Sigmoid colon (tissue), 7 donors: ENCODE measurements around the gene PCBP3. TPM values are rescaled to one million over a fixed set of nuclear protein-coding genes. Genes with fewer than 3 reads are reported as not detected.

ENCODE experiments used
- DNase-seq: peaks from one replicate; pipeline ENCODE4 v3.0.0-alpha.2; 2019
- H3K27ac ChIP-seq, 4 donors: fragments of 200-600 bp; sonication (generic); one replicate each; pipeline ENCODE4 v1.5.1; 2016 to 2019; ENCODE audit warnings: mild to moderate bottlenecking in 1 of 4
- H3K27me3 ChIP-seq, 3 donors: fragments of 200-600 bp; sonication (generic); one replicate each; pipeline ENCODE4 v1.5.1; 2019; ENCODE audit warnings: mild to moderate bottlenecking in 1 of 3
- H3K36me3 ChIP-seq, 4 donors: fragments of 200-600 bp; sonication (generic); one replicate each; pipeline ENCODE4 v1.5.1; 2016 to 2019
- H3K4me1 ChIP-seq, 4 donors: fragments of 200-600 bp; sonication (generic); one replicate each; pipeline ENCODE4 v1.5.1; 2017 to 2019
- H3K4me3 ChIP-seq, 4 donors: fragments of 200-600 bp; sonication (generic); one replicate each; pipeline ENCODE4 v1.5.1; 2017 to 2019; ENCODE audit warnings: mild to moderate bottlenecking in 2 of 4, moderate library complexity in 1 of 4
- H3K9me3 ChIP-seq, 4 donors: fragments of 200-600 bp in 3 of 4; sonication (generic) in 3 of 4; one replicate each; pipeline versions ENCODE4 v1.5.1 to v1.6.1; 2013 to 2019
- EP300 ChIP-seq, 4 donors: sonication (generic); formaldehyde crosslinking; IDR thresholded peaks; one replicate each; pipeline ENCODE4 v1.6.1; 2017; ENCODE audit warnings: antibody characterized with exemption in 4 of 4
- POLR2A ChIP-seq, 2 donors: fragments of 450-650 bp; IDR thresholded peaks; one replicate each; pipeline ENCODE4 v1.6.1; 2016; ENCODE audit warnings: antibody characterized with exemption in 2 of 2, mild to moderate bottlenecking in 2 of 2, moderate library complexity in 2 of 2
- POLR2AphosphoS5 ChIP-seq, 4 donors: sonication (generic); formaldehyde crosslinking; IDR thresholded peaks; one replicate each; pipeline ENCODE4 v1.6.1; 2017; ENCODE audit warnings: antibody characterized with exemption in 4 of 4
- WGBS, 2 donors: extraction: QIAGEN DNeasy Blood & Tissue Kit; methylation state at CpG; one replicate each; pipeline ENCODE4 v1.1.7; 2013; 5-methylcytosine and 5-hydroxymethylcytosine counted together
- intact Hi-C: fragments of 100-400 bp; cut with DNase I; formaldehyde crosslinking; loops from one replicate; pipeline ENCODE4 v1.15.1; 2023
- polyA plus RNA-seq, 3 donors: library from polyadenylated mRNA; stranded (reverse); fragments of 200-250 nt; gene quantifications; one replicate each; pipeline ENCODE4 v1.2.3, GENCODE V29; 2013
- total RNA-seq, 4 donors: library from RNA; depleted of rRNA; stranded (reverse); fragments of >200 nt; gene quantifications; one replicate each; pipeline ENCODE4 v1.1.0, GENCODE V29; 2016
- TF ChIP-seq, protein P1 (sequence below), 4 experiments: fragments of 450-650 bp in 3 of 4; fragments of 200-600 bp in 1 of 4; IDR thresholded peaks; one replicate each; pipeline ENCODE4 v1.5.1; 2016 to 2019; ENCODE audit warnings: antibody characterized with exemption in 4 of 4, mild to moderate bottlenecking in 3 of 4, moderate library complexity in 2 of 4
- donor health status: healthy with polysubstance abuse.
- donor health status: Bipolar disorder and iron deficiency.
- donor health status: healthy.

Gene PCBP3
- total and polyA plus RNA-seq, 7 donors: 1.2 to 21.3 (median 8.2) TPM

DNA sequence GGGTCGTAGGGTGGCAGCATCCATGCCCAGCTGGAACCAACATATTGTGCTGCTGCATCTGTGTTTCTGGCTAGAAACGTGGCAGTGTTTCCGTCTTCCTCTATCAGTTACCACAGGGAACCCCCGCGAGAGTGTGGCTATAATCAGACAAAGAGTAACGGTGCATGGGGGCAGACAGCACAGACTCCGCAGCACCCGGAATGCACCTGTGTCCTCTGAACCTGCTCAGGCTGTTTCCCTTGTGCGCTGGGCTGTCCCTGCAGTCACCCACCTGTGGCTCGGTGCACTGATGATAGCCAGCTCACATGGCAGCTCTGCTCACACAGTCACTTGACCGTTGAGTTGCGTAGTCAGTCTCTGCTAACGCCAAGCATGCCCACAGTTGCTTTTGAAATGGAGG is 11.4 kb upstream of the PCBP3 start:
- Histone ChIP-seq H3K27me3 (no peaks in the 10 kb centered on the region), H3K4me1 (no peaks in the 10 kb centered on the region), H3K9me3 (no peaks in the 10 kb centered on the region), H3K36me3 (no peaks in the 10 kb centered on the region), H3K27ac (no peak overlapping the region), H3K4me3 (no peak overlapping the region)
- no peak for DNase-seq
- intact Hi-C loops: no loop called here
- TF ChIP-seq POLR2A (IDR thresholded peaks at IDR 0.05): no peak
- TF ChIP-seq EP300 (IDR thresholded peaks at IDR 0.05): no peak
- TF ChIP-seq, protein P1, sequence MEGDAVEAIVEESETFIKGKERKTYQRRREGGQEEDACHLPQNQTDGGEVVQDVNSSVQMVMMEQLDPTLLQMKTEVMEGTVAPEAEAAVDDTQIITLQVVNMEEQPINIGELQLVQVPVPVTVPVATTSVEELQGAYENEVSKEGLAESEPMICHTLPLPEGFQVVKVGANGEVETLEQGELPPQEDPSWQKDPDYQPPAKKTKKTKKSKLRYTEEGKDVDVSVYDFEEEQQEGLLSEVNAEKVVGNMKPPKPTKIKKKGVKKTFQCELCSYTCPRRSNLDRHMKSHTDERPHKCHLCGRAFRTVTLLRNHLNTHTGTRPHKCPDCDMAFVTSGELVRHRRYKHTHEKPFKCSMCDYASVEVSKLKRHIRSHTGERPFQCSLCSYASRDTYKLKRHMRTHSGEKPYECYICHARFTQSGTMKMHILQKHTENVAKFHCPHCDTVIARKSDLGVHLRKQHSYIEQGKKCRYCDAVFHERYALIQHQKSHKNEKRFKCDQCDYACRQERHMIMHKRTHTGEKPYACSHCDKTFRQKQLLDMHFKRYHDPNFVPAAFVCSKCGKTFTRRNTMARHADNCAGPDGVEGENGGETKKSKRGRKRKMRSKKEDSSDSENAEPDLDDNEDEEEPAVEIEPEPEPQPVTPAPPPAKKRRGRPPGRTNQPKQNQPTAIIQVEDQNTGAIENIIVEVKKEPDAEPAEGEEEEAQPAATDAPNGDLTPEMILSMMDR (IDR thresholded peaks at IDR 0.05): no peak
- TF ChIP-seq POLR2AphosphoS5 (IDR thresholded peaks at IDR 0.05): no peak
- 68 to 83% methylated on average over 13 of the region's 13 CpGs for WGBS, 2 donors

DNA sequence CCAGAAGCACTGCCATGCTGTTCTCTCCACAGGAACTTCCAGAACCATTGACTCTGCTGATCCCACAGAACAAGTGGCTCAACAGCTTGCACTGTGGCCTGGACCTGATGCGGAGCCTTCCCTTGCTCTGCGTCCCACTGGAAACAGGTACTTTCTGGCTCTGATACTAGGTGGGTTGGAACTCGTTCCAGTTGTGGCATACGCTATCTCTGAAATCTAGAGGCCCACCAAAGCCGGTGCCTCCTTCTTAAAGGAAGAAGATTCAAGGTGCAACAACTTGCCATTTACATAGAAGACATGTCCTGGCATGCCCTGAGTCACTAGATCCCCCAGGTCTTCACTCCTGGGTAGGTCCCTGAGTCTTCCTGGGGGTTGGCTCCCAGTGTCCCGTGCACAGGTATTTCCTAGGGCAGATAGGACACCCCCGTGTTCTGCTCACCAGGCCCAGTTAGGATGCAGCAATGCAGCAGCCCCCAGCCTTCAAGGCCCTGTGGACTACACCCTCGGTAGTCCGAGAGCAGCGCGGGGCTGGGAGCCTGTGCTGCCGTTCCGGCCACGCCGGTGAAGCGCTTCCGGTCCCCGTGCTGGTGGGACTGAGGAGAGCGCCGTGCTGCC is 10.8 kb upstream of the PCBP3 start:
- WGBS, 2 donors: 93 to 94% methylated on average over 20 of the region's 20 CpGs
- no peak for TF ChIP-seq POLR2AphosphoS5 (IDR thresholded peaks at IDR 0.05)
- no peak for TF ChIP-seq EP300 (IDR thresholded peaks at IDR 0.05)
- TF ChIP-seq POLR2A (IDR thresholded peaks at IDR 0.05): no peak
- TF ChIP-seq, protein P1 (IDR thresholded peaks at IDR 0.05): no peak
- no peak overlapping the region for H3K27ac ChIP-seq
- H3K4me3 ChIP-seq: no peak overlapping the region
- H3K9me3 ChIP-seq: no peaks in the 10 kb centered on the region
- intact Hi-C loops: no loop called here
- H3K27me3 ChIP-seq: no peaks in the 10 kb centered on the region
- DNase-seq: no peak
- no peaks in the 10 kb centered on the region for H3K4me1 ChIP-seq
- no peaks in the 10 kb centered on the region for H3K36me3 ChIP-seq

DNA sequence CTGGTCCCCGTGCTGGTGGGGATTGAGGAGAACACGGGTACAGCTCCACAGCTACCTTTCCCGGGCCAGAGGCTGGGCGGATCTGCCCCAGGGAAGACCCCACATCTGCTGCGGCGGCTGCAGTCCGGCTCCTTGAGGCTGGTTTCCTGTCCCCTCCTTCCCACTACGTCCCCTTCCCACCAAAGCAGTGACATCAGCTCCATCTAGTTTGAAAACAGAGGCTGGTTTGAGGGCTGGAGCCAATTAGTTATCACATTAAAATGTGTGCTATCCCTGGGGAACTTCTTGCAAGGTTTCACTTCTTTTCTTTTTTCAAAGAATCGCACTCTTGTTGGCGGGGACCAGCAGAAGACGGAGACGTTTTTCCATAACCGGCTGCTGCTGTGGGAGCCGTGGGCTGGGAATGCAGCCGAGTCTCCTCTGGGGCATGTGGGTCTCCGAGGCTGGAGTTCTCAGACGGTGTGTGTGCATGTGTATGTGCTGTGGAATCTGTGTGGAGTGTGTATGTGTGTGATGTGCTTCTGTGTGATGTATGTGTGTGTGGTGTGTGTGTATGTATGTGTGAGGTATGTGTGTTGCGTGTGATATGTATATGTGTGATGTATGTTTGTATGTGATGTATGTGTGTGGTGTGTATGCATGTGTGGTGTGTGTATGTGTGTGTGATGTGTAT is 8.9 kb upstream of the PCBP3 start:
- TF ChIP-seq, protein P1 (IDR thresholded peaks at IDR 0.05): no peak
- TF ChIP-seq EP300 (IDR thresholded peaks at IDR 0.05) (no peak), POLR2A (IDR thresholded peaks at IDR 0.05) (no peak), POLR2AphosphoS5 (IDR thresholded peaks at IDR 0.05) (no peak)
- Histone ChIP-seq H3K27ac (no peak overlapping the region), H3K4me1 (no peaks in the 10 kb centered on the region), H3K36me3 (no peaks in the 10 kb centered on the region), H3K27me3 (no peaks in the 10 kb centered on the region), H3K4me3 (no peak overlapping the region), H3K9me3 (no peaks in the 10 kb centered on the region)
- intact Hi-C loops: no loop called here
- DNase-seq: no peak
- WGBS, 2 donors: 70 to 83% methylated on average over 18 of the region's 18 CpGs

DNA sequence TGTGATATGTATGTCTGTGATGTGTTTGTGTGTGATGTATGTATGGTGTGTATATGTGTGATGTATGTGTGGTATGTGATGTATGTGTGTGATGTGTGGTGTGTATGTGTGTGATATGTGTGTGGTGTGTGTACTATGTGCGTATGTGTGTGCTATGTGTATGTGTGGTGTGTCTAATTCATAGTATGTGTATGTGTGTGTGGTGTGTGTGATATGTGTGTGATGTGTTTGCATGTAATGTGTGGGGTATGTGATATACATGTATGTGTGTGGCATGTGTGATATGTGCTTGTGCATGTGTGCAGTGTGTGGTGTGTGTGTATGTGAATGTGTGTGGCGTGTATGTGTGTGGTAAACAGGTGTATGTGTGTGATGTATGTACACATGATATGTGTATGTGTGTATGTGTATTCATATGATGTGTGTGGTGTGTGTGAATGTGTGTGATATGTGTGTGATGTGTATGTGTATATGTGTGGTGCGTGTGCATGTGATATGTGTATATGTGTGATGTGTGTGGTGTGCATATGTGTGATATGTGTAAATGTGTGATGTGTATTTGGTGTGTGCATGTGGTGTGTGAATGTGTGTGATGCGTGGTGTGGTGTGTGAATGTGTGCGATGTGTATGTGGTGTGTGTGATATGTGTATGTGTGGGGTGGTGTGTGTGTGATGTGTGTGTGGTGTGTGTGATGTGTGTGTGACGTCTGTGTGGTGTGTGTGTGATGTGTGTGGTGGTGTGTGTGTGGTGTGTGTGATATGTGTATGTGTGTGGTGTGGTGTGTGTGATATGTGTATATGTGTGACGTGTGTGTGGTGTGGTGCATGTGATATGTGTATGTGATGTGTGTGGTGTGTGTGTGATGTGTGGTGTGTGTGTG is 8.0 kb upstream of the PCBP3 start:
- Histone ChIP-seq H3K27me3 (no peaks in the 10 kb centered on the region), H3K4me3 (no peak overlapping the region), H3K36me3 (no peaks in the 10 kb centered on the region), H3K27ac (no peak overlapping the region), H3K9me3 (no peaks in the 10 kb centered on the region), H3K4me1 (no peaks in the 10 kb centered on the region)
- intact Hi-C loops: no loop called here
- TF ChIP-seq EP300 (IDR thresholded peaks at IDR 0.05): no peak
- no peak for TF ChIP-seq POLR2AphosphoS5 (IDR thresholded peaks at IDR 0.05)
- TF ChIP-seq, protein P1 (IDR thresholded peaks at IDR 0.05): no peak
- TF ChIP-seq POLR2A (IDR thresholded peaks at IDR 0.05): no peak
- 80 to 94% methylated on average over 7 of the region's 7 CpGs for WGBS, 2 donors
- no peak for DNase-seq
